ENCODE measurements around the gene DMAC2L. TPM values are rescaled to one million over a fixed set of nuclear protein-coding genes. Genes with fewer than 3 reads are reported as not detected.

DMAC2L gene
- total and polyA plus RNA-seq, 10 of the 15 experiments (the other 5 are each of a cell fraction or from before 2014, with no cell fraction given) = 9.5 to 76.3 (median 28.2) TPM

DNA sequence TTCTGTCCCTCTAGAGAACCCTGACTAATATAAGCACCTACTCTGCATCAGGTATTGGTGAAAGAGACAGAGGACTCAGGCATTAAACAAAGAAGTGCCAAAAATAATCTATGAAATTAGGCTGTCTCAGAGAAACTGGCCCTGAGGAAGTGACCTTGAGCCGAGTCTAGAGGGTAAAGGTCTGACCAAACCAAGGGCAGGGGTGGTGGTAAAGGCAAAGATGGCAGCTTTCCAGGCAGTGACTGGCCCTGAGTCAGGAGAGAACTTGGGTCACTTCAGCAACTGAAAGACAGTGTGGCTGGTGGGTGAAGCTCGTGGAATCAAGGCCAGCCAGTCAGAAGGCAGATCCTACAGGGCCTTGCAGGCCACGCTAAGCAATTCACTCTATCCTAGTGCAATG is 54.0 kb downstream of the DMAC2L start:
- ChIA-PET SMC1A (ENCODE audit: uncharacterized antibody, unreplicated experiment) (interaction anchor here (0.8 to 2.7 kb wide), 5 partner anchors 8 to 30 kb away, joined by 3 to 17 read pairs (median 3); partner anchors contain the start of gene CDKL1), POLR2A (interaction anchor here (0.6 kb wide), 1 partner anchor 149 kb away, joined by 4 read pairs; no protein-coding TSS in a partner anchor)
- peaks cover 4% of the 10 kb centered on the region for H3K79me2 ChIP-seq (ENCODE audit: control insufficient read depth, insufficient read depth, low read length)

More for the DNA sequence above, 54.0 kb downstream of the DMAC2L start:
- ATAC-seq = no peak
- WGBS (ENCODE audit: insufficient coverage, insufficient replicate concordance, low lambda C conversion rate, missing lambda C conversion rate) = 46% methylated on average over 3 of the region's 3 CpGs
- TF ChIP-seq FOXM1 (IDR thresholded peaks at IDR 0.05; ENCODE audit: low read depth, low read length) (no peak), SPI1 (IDR thresholded peaks at IDR 0.05; ENCODE audit: borderline replicate concordance, insufficient read depth, low read depth, low read length) (no peak), ESRRA (IDR thresholded peaks at IDR 0.05; ENCODE audit: low read length) (no peak), PAX8 (IDR thresholded peaks at IDR 0.05) (no peak), ATF7 (IDR thresholded peaks at IDR 0.05; ENCODE audit: low read depth) (no peak)
- TF ChIP-seq, protein P1, sequence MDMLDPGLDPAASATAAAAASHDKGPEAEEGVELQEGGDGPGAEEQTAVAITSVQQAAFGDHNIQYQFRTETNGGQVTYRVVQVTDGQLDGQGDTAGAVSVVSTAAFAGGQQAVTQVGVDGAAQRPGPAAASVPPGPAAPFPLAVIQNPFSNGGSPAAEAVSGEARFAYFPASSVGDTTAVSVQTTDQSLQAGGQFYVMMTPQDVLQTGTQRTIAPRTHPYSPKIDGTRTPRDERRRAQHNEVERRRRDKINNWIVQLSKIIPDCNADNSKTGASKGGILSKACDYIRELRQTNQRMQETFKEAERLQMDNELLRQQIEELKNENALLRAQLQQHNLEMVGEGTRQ (IDR thresholded peaks at IDR 0.05; ENCODE audit: borderline replicate concordance, low read depth, low read length) = no peak
- TF ChIP-seq, protein P2, sequence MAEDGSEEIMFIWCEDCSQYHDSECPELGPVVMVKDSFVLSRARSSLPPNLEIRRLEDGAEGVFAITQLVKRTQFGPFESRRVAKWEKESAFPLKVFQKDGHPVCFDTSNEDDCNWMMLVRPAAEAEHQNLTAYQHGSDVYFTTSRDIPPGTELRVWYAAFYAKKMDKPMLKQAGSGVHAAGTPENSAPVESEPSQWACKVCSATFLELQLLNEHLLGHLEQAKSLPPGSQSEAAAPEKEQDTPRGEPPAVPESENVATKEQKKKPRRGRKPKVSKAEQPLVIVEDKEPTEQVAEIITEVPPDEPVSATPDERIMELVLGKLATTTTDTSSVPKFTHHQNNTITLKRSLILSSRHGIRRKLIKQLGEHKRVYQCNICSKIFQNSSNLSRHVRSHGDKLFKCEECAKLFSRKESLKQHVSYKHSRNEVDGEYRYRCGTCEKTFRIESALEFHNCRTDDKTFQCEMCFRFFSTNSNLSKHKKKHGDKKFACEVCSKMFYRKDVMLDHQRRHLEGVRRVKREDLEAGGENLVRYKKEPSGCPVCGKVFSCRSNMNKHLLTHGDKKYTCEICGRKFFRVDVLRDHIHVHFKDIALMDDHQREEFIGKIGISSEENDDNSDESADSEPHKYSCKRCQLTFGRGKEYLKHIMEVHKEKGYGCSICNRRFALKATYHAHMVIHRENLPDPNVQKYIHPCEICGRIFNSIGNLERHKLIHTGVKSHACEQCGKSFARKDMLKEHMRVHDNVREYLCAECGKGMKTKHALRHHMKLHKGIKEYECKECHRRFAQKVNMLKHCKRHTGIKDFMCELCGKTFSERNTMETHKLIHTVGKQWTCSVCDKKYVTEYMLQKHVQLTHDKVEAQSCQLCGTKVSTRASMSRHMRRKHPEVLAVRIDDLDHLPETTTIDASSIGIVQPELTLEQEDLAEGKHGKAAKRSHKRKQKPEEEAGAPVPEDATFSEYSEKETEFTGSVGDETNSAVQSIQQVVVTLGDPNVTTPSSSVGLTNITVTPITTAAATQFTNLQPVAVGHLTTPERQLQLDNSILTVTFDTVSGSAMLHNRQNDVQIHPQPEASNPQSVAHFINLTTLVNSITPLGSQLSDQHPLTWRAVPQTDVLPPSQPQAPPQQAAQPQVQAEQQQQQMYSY (CRISPR knock-in tag; IDR thresholded peaks at IDR 0.05) = no peak
- no peak overlapping the region for H3K4me3 ChIP-seq
- intact Hi-C loops (cut with micrococcal nuclease; ENCODE audit: unreplicated experiment) = no loop called here
- no TSS peak for BruUV-seq (replicated peaks)
- RAD21 ChIA-PET (ENCODE audit: unreplicated experiment) = interaction anchor here (2.7 kb wide), 1 partner anchor 22 kb away, joined by 7 read pairs; no protein-coding TSS in a partner anchor
- in situ Hi-C loops (cut with MboI) = no loop called here
- H3K9ac ChIP-seq (ENCODE audit: control insufficient read depth, insufficient read depth, low read length) = no peak overlapping the region
- no peaks in the 10 kb centered on the region; the same call in 2 of the 3 replicates for H3K9me3 ChIP-seq (replicated peaks; ENCODE audit: control insufficient read depth, insufficient read depth, low read length)
- DNase-seq (ENCODE audit: low read depth, low spot score) = no peak
- FAIRE-seq = no peak
- CTCF ChIA-PET = interaction anchor here (0.5 to 1.4 kb wide), 3 partner anchors 8 to 45 kb away, joined by 3 to 5 read pairs (median 4); no protein-coding TSS in a partner anchor
- no peaks in the 10 kb centered on the region for H3K27me3 ChIP-seq (replicated peaks in 1 of 2; ENCODE audit: control insufficient read depth in 2 of 2, insufficient read depth in 2 of 2, low read length in 1 of 2)
- no peaks in the 10 kb centered on the region for H4K20me1 ChIP-seq (ENCODE audit: control insufficient read depth, insufficient read depth)
- H3K27ac ChIP-seq (ENCODE audit: control insufficient read depth, insufficient read depth) = no peak overlapping the region
- no peaks in the 10 kb centered on the region for H3K36me3 ChIP-seq (ENCODE audit: control insufficient read depth in 2 of 2, insufficient read depth in 2 of 2, low read length in 1 of 2)
- H2AFZ ChIP-seq (ENCODE audit: control insufficient read depth, low read depth, low read length) = no peak overlapping the region
- H3K4me2 ChIP-seq (ENCODE audit: control insufficient read depth, insufficient read depth) = no peak overlapping the region
- H3K4me1 ChIP-seq (ENCODE audit: control insufficient read depth, insufficient read depth, low read length) = peaks cover 11% of the 10 kb centered on the region
